Heart right ventricle (tissue), 16 donors: ENCODE measurements around the gene KIAA1614. TPM values are rescaled to one million over a fixed set of nuclear protein-coding genes. Genes with fewer than 3 reads are reported as not detected.
A peak's percentile ranks its signal among the peaks of the same experiment; 100 is the strongest.

Experiments used
- ATAC-seq, 8 donors: fragments of 200-7000 bp; cut with Tn5 transposase; one replicate each; pipeline ENCODE4 v1.9.1; 2020; ENCODE audit warnings: mild to moderate bottlenecking in 8 of 8, moderate library complexity in 8 of 8, moderate number of reproducible peaks in 1 of 8
- DNase-seq, 2 donors: peaks; one replicate each; pipeline ENCODE4 v3.0.0-alpha.2; 2020
- H3K27ac ChIP-seq, 10 donors: fragments of 200-600 bp; sonication (generic) in 2 of 10; one replicate each; pipeline versions ENCODE4 v1.5.0 to v1.8.0; 2020 to 2022; ENCODE audit warnings: mild to moderate bottlenecking in 3 of 10
- H3K27me3 ChIP-seq, 7 donors: fragments of 200-600 bp; one replicate each; pipeline ENCODE4 v1.8.0; 2021 to 2022; ENCODE audit warnings: mild to moderate bottlenecking in 2 of 7
- H3K36me3 ChIP-seq, 9 donors: fragments of 200-600 bp; sonication (generic) in 1 of 9; one replicate each; pipeline versions ENCODE4 v1.5.0 to v1.8.0; 2020 to 2022; ENCODE audit warnings: mild to moderate bottlenecking in 2 of 9
- H3K4me1 ChIP-seq, 9 donors: fragments of 200-600 bp; sonication (generic) in 1 of 9; one replicate each; pipeline versions ENCODE4 v1.5.0 to v1.8.0; 2020 to 2022; ENCODE audit warnings: mild to moderate bottlenecking in 4 of 9
- H3K4me3 ChIP-seq, 10 donors: fragments of 200-600 bp; sonication (generic) in 2 of 10; one replicate each; pipeline versions ENCODE4 v1.5.0 to v1.8.0; 2020 to 2022; ENCODE audit warnings: mild to moderate bottlenecking in 7 of 10, moderate library complexity in 2 of 10
- H3K9me3 ChIP-seq, 11 donors: fragments of 200-600 bp in 10 of 11; sonication (generic) in 2 of 11; one replicate each; pipeline versions ENCODE4 v1.5.0 to v1.8.0; 2013 to 2022; ENCODE audit warnings: mild to moderate bottlenecking in 2 of 11, control low read depth in 1 of 11, moderate library complexity in 1 of 11
- CTCF ChIP-seq, 9 donors: fragments of 200-600 bp; sonication (generic) in 2 of 9; IDR thresholded peaks; one replicate each; pipeline versions ENCODE4 v1.5.0 to v1.8.0; 2021 to 2022; ENCODE audit warnings: antibody characterized with exemption in 9 of 9, mild to moderate bottlenecking in 5 of 9, moderate library complexity in 1 of 9
- WGBS, 2 donors: extraction: QIAGEN DNeasy Blood & Tissue Kit; methylation state at CpG; one replicate each; pipeline ENCODE4 v1.1.7; 2013; ENCODE audit warnings: inconsistent platforms in 1 of 2; 5-methylcytosine and 5-hydroxymethylcytosine counted together
- intact Hi-C, 10 donors: fragments of 100-400 bp; cut with DNase I; formaldehyde crosslinking; loops; one replicate each; pipeline versions ENCODE4 v1.11.1 to v1.14.2; 2022
- polyA plus RNA-seq, 2 donors: library from polyadenylated mRNA; stranded (reverse); fragments of 200-250 nt; gene quantifications; one replicate each; pipeline ENCODE4 v1.2.3, GENCODE V29; 2013
- total RNA-seq, 10 donors: library from RNA; stranded (reverse); fragmentation: NEBNext Ultra II Directional in 3 of 10; extraction: Animal tissue kit (Norgen Biotek cat#: 25700) in 3 of 10; gene quantifications; one replicate each; pipeline versions ENCODE4 v1.2.1 to v1.2.4, GENCODE V29; 2021 to 2023
- donor health status: Arrhythmogenic right ventricular cardiomyopathy.
- donor health status: ischemic (EF 13 %, LVEDD 7.1; RV severe dilation, severe dysfunction).
- donor health status: healthy with polysubstance abuse.
- donor health status: DM: no; HTN: yes; CAD: no.
- donor health status: DM: no; HTN: no; CAD: no.
- donor health status: ischemic (EF 25% LVEDD 6.9; RV normal size, moderate dysfunction).
- donor health status: ischemic (EF 25% LVEDD 5.7; RV mildly dilated, moderate dysfunction).
- donor health status: healthy.
- donor health status: DM: yes; HTN: yes; CAD: no.
- donor health status: Ischemic cardiomyopathy.
- donor health status: ischemic (EF 35%, LVEDD 5.7; RV mildly dilated, moderate dysfunction).
- donor health status: nonischemic (EF 11% LVEDD 7.7; RV severe dilation, severe dysfunction).
- donor health status: DM: yes; HTN: yes; CAD: no.
- donor health status: PGD.
- donor health status: ischemic (EF 29% LVEDD 5.4; RV normal size, mild dysfunction).
- donor health status: nonischemic (EF 23%, LVEDD 6.1; RV moderate dilation, normal function).

The KIAA1614 gene
- total and polyA plus RNA-seq, 12 donors = 4.7 to 13.6 (median 6.4) TPM

- Histone ChIP-seq H3K9me3 (no peaks in the 10 kb centered on the region), H3K4me3 (no peak overlapping the region), H3K36me3 (peaks cover 0 to 96% (median 28%) of the 10 kb centered on the region in 9 donors), H3K27me3 (no peaks in the 10 kb centered on the region), H3K27ac (no peak overlapping the region), H3K4me1 (no peaks in the 10 kb centered on the region)
- no peak for TF ChIP-seq CTCF (IDR thresholded peaks at IDR 0.05)
- no peak for ATAC-seq
- WGBS, 2 donors = 70% methylated on average over 11 of the region's 11 CpGs
- DNase-seq = no peak
- intact Hi-C loops = no loop called here
These were observed 69.1 kb downstream of the KIAA1614 start for GRCh38 chr1:180981596-180982387.

GRCh38 chr1:180982422-180982821 is 69.7 kb downstream of the KIAA1614 start:
- intact Hi-C loops = no loop called here
- no peak overlapping the region for H3K27ac ChIP-seq
- DNase-seq (no peak), ATAC-seq (no peak)
- no peaks in the 10 kb centered on the region for H3K4me1 ChIP-seq
- 78 to 80% methylated on average over 1 of the region's 1 CpG for WGBS, 2 donors
- H3K9me3 ChIP-seq = no peaks in the 10 kb centered on the region
- H3K36me3 ChIP-seq = peaks cover 0 to 96% (median 35%) of the 10 kb centered on the region in 9 donors
- TF ChIP-seq CTCF (IDR thresholded peaks at IDR 0.05) = no peak
- no peak overlapping the region for H3K4me3 ChIP-seq
- H3K27me3 ChIP-seq = no peaks in the 10 kb centered on the region

GRCh38 chr1:180988253-180988752 is 75.6 kb downstream of the KIAA1614 start:
- DNase-seq (no peak), ATAC-seq (no peak)
- intact Hi-C loops = no loop called here
- Histone ChIP-seq H3K4me3 (no peak overlapping the region), H3K27ac (no peak overlapping the region), H3K27me3 (no peaks in the 10 kb centered on the region), H3K4me1 (peaks cover 0 to 9% (median 0%) of the 10 kb centered on the region in 9 donors), H3K36me3 (peaks cover 0 to 100% (median 47%) of the 10 kb centered on the region in 9 donors), H3K9me3 (no peaks in the 10 kb centered on the region)
- no peak for TF ChIP-seq CTCF (IDR thresholded peaks at IDR 0.05)
- WGBS, 2 donors = 74 to 75% methylated on average over 8 of the region's 8 CpGs

- no peak for DNase-seq
- peak in 4 of 8 donors; percentile 35 to 71 (median 65) for ATAC-seq
- peaks cover 0 to 87% (median 4%) of the 10 kb centered on the region in 9 donors for H3K36me3 ChIP-seq
- intact Hi-C loops = loop anchor here in 1 of 10 donors (5.0 kb wide), 1 partner anchor 42 kb away; no protein-coding TSS in a partner anchor
- H3K9me3 ChIP-seq = no peaks in the 10 kb centered on the region
- no peak overlapping the region for H3K27ac ChIP-seq
- H3K4me1 ChIP-seq = peaks cover 0 to 9% (median 0%) of the 10 kb centered on the region in 9 donors
- H3K4me3 ChIP-seq = no peak overlapping the region
- H3K27me3 ChIP-seq = no peaks in the 10 kb centered on the region
- 45 to 67% methylated on average over 3 of the region's 3 CpGs for WGBS, 2 donors
- no peak for TF ChIP-seq CTCF (IDR thresholded peaks at IDR 0.05)
These were observed 81.6 kb downstream of the KIAA1614 start for GRCh38 chr1:180994262-180994661.
